Activated naive CD4-positive, alpha-beta T cell treated with anti-CD3 and anti-CD28 coated beads, Interleukin-2, amount 50 U/mL, for 72 hours (primary cell): ENCODE results near the gene CTDSPL2. TPM values are rescaled to one million over a fixed set of nuclear protein-coding genes. Genes with fewer than 3 reads are reported as not detected.
"Not testable (repeated sequence)": the region's sequence is repeated elsewhere in the genome, so short reads cannot be mapped to it uniquely, and the experiment has no call there.

Source experiments
- ATAC-seq, 2 donors: fragments of 150-1000 bp; cut with Tn5 transposase; 2 replicates each; pipeline ENCODE4 v1.10.0; 2021; ENCODE audit warnings: mild to moderate bottlenecking in 2 of 2, moderate library complexity in 2 of 2
- DNase-seq, 2 donors: peaks; one replicate each; pipeline ENCODE4 v3.0.0; 2021 to 2022; ENCODE audit warnings: low spot score in 2 of 2
- H3K27ac Mint-ChIP-seq, 2 donors: one replicate each; pipeline ENCODE4 v1.8.0; 2022; ENCODE audit warnings: mild to moderate bottlenecking in 2 of 2, mixed read lengths in 2 of 2
- H3K36me3 Mint-ChIP-seq, 2 donors: one replicate each; pipeline ENCODE4 v1.8.0; 2022; ENCODE audit warnings: mixed read lengths in 2 of 2
- H3K9me3 Mint-ChIP-seq, 2 donors: one replicate each; pipeline ENCODE4 v1.8.0; 2022; ENCODE audit warnings: mixed read lengths in 2 of 2
- total RNA-seq, 2 donors: library from RNA; stranded (reverse); gene quantifications; one replicate each; pipeline ENCODE4 v1.2.3, GENCODE V29; 2022

The CTDSPL2 gene
- 100 to 1,000 TPM in 1 of 2 donors, 10 to 100 TPM in 1; 84.9 to 107 TPM for total RNA-seq

DNA sequence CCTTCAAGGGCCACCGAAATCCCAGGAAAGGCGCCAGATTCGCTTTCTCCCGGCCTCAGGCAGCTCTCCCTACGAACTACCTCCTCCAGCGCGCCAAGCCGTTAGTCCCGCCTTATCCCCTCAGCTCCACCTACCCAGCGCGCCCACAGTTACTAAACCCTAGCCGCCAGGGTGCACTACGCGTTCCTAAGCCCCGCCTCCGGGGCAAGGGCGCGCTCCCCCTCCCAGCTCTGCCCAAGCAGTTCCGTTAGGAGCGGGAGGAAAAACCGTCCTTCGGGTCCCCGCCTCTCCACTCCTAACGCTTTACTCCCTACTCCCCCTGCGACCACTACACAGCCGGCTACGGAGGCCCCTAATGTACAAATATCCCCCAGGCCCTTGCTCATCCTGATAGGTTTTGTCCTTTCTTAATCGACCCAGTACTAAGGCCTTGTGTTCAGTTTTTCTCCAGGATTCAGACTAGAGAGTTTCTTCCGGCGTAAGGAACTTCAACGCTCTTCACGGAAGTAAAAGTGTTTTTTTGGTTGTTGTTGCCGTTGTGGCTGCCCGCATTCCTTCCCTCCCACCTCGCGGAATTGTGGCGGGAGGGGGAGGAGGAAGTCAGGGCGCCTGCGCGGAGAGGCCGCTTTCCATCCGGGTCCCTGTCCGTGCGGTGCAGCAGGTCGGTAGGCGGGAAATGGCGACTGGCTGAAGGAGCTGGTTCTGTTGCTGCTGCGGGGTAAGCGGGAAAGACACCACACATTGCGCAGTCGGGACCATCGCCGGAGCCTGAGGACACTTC lies at the start of gene CTDSPL2:
Gene CTDSPL2 (plus strand): TSS at position 655 of the 781 bp plus-strand sequence. CDS start 31,386 bp downstream, outside the sequence.
- Mint-ChIP-seq H3K36me3 (peaks cover 29 to 33% of the 10 kb centered on the region in 2 donors), H3K27ac (peak within 1 kb of the TSS; percentile 98 to 100), H3K9me3 (no peaks in the 10 kb centered on the region)
- DNase-seq: peak; percentile 93 to 96
- ATAC-seq: peak; percentile 97 to 98

DNA sequence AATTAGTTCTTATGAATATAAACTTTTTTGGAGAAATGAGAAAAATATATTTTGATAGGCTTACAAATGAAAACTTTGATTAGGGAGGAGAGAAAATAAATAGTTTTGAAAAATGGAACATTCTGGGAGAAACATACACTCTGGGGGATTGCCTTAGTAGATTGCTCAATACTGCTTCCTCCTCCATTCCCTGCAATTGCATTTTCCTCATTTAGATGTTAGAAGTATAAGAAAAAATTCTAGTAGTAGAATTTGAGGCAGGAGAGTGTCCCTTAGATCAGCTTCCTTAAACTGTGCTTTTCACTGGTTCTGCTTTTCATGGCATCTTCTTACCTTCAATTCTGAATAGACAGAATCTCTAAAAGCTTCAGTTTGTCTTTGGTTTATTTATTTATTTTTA lies 46.2 kb upstream of the CTDSPL2 start:
- no peak for ATAC-seq
- no peak for DNase-seq
- H3K36me3 Mint-ChIP-seq: peaks cover 3% of the 10 kb centered on the region in 2 donors
- H3K9me3 Mint-ChIP-seq: no peaks in the 10 kb centered on the region
- no peak overlapping the region for H3K27ac Mint-ChIP-seq

DNA sequence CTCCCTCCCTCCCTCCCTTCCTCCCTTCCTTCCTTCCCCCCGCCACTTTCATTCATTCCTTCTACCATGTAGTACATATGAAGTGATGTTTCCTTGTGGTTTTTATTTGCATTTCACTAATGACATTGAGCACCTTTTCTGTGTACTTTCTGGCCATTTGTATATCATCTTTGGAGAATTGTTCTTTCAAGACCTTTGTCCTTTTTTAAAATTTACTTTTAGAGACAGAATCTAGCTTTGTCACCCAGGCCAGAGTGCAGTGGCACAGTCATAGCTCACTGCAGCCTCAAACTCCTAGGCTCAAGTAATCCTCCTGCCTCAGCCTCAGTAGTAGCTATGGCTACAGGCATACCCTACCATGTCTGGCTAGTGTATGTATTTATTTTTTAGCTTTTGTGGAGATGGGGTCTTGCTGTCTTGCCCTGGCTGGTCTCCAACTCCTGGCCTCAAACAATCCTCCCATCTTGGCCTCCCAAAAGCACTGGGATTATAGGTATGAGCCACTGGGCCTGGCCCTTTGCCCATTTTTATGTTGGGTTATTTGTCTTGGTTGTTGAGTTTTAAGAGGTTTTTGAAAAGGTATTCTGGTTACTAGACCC lies 42.0 kb upstream of the CTDSPL2 start:
- H3K9me3 Mint-ChIP-seq: no peaks in the 10 kb centered on the region

DNA sequence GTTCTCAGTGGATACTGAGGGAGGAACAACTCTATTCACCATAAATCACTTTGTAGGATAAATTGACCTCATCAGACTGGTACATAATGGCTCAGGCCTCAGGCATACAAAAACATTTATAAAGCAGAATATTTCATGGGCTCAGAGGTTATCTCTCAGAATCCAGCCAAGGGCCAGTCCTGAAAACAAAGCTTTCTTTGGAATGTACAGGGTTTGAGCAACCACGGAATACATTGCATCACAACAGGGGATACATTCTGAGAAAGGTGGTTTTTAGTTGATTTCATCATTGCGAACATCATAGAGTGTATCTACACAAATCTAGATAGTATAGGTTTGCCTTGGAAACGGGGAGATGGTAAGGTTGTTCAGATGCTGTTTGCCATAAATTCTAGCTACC lies 33.4 kb upstream of the CTDSPL2 start:
- H3K27ac Mint-ChIP-seq: no peak overlapping the region
- peak in 1 of 2 donors; percentile 38 for ATAC-seq
- no peaks in the 10 kb centered on the region for H3K9me3 Mint-ChIP-seq
- DNase-seq: no peak
- no peaks in the 10 kb centered on the region for H3K36me3 Mint-ChIP-seq

More for the DNA sequence above, 42.0 kb upstream of the CTDSPL2 start:
- peak overlapping the region in 1 of 2 donors; percentile 54 for H3K27ac Mint-ChIP-seq
- DNase-seq (no peak), ATAC-seq (no peak)
- H3K36me3 Mint-ChIP-seq: peaks cover 7% of the 10 kb centered on the region in 2 donors

DNA sequence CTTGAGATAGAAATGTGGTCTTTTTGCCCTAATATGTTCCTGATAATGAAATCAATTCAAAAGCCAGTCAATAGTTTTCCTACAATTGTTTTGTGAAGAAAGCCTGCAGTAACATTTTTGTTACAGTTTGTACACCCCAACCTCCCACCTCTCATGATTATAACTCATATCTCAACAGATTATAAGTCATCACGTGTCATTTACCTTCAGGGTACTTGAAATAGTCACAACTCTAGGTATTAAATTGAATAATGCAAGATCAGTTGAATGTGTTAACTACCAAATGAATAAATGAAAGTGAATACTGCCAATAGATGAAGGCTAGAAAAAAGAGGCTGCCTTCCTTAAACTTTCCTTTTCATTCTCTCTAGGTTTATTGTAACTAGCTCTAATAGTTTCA lies 32.9 kb upstream of the CTDSPL2 start:
- no peaks in the 10 kb centered on the region for H3K9me3 Mint-ChIP-seq
- DNase-seq (no peak), ATAC-seq (peak in 1 of 2 donors; percentile 83)
- H3K27ac Mint-ChIP-seq: peak overlapping the region in 1 of 2 donors; percentile 74
- H3K36me3 Mint-ChIP-seq: no peaks in the 10 kb centered on the region

DNA sequence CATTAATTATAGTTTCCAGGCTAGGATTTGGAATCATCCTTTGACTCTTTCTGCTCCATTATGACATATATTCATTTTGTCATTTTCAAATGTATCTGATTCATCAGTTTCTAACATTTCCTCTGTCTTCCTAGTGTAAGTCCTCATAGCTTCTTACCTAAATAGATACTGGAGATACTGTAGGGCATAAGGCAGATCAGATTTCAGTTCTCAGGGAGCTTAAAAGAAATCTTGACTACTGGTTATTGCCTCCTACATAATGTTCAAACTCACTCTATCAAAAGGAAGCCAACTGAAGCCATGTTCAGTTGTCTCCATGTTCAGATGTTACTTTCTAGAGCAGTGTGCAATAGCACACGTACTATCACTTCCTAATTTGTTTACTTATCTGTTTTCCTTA lies 29.6 kb upstream of the CTDSPL2 start:
- Mint-ChIP-seq H3K36me3 (no peaks in the 10 kb centered on the region), H3K9me3 (no peaks in the 10 kb centered on the region), H3K27ac (no peak overlapping the region)
- DNase-seq: no peak
- ATAC-seq: no peak

DNA sequence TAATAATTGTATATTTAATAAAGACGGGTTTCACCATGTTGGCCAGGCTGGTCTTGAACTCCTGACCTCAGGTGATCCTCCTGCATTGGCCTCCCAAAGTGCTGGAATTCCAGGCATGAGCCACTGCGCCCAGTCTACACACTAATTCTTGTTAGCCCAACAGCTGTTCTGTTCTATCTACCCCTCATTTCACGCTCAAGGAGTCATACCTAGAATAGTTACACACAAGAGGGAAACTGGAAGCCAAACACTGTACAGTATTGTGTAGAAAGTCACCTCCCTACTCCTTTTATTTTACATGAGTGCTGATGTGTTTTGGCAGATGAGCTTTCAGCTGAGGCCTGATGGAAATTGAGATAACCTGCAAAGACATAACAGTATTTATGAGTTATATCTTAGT lies 13.4 kb upstream of the CTDSPL2 start:
- ATAC-seq (peak; percentile 57 to 100), DNase-seq (peak in 1 of 2 donors; percentile 18)
- peaks cover 0 to 13% of the 10 kb centered on the region in 2 donors for H3K36me3 Mint-ChIP-seq
- H3K27ac Mint-ChIP-seq: no peak overlapping the region
- peaks cover 0 to 4% of the 10 kb centered on the region in 2 donors for H3K9me3 Mint-ChIP-seq

DNA sequence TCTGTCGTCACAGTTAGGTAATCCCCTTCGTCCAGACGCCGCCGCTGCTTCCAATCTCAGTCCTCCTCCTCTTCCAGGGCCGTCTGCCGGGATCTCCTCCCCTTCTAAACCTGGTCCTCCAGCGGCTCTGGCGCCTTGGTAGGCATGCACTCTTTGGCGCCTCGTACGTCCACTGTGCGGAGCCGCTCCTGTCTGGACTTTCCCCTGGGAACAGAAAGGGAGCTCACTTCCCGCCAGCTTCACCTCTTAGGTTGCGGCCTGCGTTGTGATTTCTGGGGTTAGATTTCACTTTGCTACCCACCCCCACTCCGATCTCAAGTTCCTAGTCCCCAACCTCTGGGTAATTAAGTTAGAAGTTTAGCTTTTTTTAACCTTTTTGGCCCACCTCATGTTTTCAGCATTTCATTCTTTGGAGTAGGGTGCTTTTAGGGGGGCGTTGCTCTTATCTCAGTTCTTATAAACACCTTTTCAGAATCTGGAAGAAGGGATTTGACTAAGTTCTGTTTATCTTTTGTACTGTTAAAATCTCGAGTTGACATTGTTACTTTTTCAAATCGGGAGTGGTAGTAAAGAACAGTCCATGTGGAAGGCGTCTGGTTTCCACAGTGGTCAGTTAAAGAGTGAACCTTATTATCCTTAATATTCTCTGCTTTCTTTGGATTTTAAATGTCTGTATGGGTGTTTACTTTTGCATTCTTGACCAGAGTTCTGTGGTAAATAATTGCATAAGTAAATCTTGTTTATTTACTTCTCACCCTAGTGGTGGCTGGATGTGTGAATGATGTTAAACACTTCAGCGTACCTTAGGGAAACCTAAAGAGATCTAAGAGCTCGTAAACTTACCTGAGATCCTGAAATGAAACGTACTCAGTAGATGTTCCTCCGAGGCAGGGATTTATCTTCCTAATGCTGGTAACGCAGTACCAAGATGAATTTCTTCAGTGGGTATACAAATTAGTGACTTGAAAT lies 611 bp downstream of the CTDSPL2 start:
- Mint-ChIP-seq H3K36me3 (peaks cover 29 to 33% of the 10 kb centered on the region in 2 donors), H3K9me3 (no peaks in the 10 kb centered on the region), H3K27ac (peak overlapping the region; percentile 98 to 100)
- DNase-seq (no peak), ATAC-seq (no peak)

DNA sequence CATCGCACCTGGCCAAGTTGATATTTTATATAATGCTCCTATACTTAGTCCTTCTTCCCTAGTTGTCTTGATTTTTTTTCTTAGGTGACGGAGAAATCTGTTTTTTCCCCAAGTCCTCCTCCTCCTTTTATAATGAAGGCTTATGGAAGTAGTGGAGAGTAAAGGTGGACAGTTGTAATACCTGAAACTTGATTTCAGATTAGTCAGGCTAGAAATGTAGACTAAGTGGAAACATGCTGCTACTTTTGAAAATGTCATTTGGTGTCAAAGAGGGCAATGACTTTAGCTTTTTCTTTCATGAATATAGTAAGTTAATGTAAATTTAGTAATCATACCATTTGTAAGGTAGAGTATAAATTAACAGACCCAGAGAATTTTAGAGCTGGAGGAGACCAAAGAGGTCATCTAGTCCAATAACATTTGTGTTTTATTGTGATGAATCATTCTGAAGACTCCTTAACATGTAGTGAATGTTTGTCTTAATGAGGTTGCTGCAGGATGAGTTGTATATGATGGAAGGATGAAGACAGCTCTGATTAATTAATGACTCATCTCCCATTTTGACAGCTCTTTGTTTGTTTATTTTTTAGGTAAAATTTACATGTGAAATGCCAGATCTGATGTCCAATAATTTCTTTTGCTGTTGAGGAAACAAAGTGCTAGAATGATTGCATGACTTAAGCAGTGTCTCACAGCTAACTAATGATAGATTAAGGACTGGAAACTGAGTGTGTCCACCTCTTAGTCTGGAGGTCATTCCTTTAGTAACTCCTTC lies 8.7 kb downstream of the CTDSPL2 start:
- H3K27ac Mint-ChIP-seq: no peak overlapping the region
- peaks cover 0 to 3% of the 10 kb centered on the region in 2 donors for H3K9me3 Mint-ChIP-seq
- DNase-seq: no peak
- peaks cover 6 to 33% of the 10 kb centered on the region in 2 donors for H3K36me3 Mint-ChIP-seq
- ATAC-seq: peak; percentile 45 to 77

DNA sequence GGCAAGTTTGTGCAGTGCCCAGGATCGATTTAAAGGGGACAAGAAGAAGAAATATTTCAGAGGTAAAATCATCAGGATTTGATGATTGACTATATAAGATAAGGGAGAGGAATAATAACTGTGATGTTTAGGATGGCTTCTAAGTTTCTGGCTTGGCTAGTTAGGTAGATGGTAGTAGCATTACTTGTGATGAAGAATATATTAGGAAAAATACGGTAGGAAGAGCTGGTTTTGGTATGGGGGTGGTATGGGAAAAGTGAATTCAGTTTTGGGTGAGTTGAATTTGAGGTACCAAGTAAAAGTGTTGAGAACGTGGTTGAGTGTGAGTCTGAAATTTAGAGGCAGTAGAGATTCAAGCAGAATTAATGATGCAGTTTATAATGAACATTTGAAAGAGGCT lies 11.0 kb downstream of the CTDSPL2 start:
- DNase-seq (no peak), ATAC-seq (no peak)
- peaks cover 11 to 42% of the 10 kb centered on the region in 2 donors for H3K36me3 Mint-ChIP-seq
- peaks cover 0 to 10% of the 10 kb centered on the region in 2 donors for H3K9me3 Mint-ChIP-seq
- peak overlapping the region in 1 of 2 donors; percentile 67 for H3K27ac Mint-ChIP-seq

DNA sequence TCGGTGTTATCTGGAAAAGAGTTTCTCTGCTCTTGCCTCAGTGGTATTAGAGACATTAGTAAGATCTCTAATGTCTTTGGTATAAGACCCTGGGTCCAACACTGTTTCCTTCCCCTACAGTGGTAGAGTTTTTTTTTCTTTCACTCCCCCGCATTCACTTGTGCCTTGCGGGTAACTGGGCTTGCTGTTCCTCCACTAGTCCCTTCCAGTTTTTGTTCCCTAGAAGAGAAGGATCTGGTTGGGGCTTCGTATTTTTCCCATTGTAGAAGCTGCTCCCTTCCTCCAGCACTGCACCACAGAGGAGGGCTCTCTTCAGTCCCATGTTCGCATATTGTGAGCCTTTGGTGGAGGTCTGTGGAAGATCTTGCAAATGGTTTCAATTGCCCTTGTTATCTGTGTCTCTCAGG lies 13.7 kb downstream of the CTDSPL2 start:
- DNase-seq (no peak), ATAC-seq (no peak)
- Mint-ChIP-seq H3K9me3 (peaks cover 0 to 10% of the 10 kb centered on the region in 2 donors), H3K36me3 (peaks cover 11 to 42% of the 10 kb centered on the region in 2 donors), H3K27ac (no peak overlapping the region)

DNA sequence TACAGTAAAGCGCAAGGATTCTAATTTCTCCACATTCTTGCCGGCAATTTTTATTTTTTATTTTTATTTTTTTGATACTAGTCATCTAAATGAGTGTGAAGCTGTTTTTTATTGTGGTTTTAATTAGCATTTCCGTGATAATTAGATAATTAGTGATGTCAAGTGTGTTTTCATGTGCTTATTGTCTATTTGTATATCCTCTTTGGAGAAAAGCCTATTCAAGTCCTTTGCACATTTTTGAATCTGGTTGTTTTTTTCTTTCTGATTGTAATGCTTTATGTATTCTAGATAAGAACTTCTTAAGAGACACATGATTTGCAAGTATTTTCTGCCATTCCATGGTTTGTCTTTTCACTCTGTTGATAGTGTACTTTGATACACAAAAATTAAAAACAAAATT lies 16.1 kb downstream of the CTDSPL2 start:
- H3K9me3 Mint-ChIP-seq: peaks cover 0 to 14% of the 10 kb centered on the region in 2 donors
- peaks cover 13 to 47% of the 10 kb centered on the region in 2 donors for H3K36me3 Mint-ChIP-seq
- ATAC-seq (no peak), DNase-seq (no peak)
- no peak overlapping the region for H3K27ac Mint-ChIP-seq

DNA sequence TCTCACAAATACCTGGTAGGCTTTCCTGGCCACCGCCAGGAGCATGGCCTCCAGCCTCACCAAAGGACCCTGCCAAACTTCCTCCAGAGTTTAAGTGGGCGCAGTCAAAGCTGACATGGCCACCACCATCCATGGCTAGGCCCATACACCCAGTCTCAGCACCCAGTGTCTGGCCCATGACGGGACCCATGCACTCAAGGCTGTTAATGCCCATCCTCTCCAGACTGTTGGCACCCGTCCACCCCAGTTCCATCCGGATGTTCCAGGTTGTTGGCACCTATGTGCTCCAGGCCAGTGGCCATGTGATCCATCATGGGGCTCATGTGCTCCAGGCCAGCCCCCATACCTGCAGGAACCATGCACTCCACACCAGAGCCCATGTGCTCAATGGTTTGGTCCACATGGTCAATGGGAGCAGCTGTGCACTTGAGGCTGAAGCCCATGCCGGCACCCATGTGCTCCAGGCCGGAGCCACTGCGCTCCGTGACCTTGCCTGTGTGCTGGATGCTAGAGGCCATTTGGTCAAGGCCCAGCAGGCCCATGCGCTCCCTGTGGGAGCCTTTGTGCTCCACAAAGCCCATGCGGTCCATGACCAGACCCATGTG lies 20.4 kb downstream of the CTDSPL2 start:
- Mint-ChIP-seq H3K9me3 (peaks cover 0 to 5% of the 10 kb centered on the region in 2 donors), H3K36me3 (peaks cover 5 to 29% of the 10 kb centered on the region in 2 donors), H3K27ac (no peak overlapping the region)
- ATAC-seq (no peak), DNase-seq (no peak)

DNA sequence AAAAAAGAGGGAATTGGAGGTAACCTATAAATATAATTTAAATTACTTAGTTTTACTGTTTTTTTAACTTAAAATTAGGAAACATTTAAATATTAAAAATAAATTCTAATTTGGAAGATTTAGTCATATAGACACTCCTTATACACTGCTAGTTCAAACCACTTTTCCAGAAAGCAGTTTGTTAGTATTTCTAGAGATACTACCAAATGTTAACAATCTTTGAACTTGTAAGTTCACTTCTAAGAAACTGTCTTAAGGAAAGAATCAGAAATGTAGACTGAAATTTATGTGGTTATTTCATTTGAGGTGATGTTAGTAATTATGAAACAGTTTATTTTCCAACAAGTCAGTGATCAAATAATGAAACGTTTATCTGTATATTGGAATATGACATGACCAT lies 22.7 kb downstream of the CTDSPL2 start:
- Mint-ChIP-seq H3K27ac (no peak overlapping the region), H3K36me3 (peaks cover 5 to 38% of the 10 kb centered on the region in 2 donors), H3K9me3 (peaks cover 0 to 5% of the 10 kb centered on the region in 2 donors)
- peak in 1 of 2 donors; percentile 85 for ATAC-seq
- DNase-seq: no peak

DNA sequence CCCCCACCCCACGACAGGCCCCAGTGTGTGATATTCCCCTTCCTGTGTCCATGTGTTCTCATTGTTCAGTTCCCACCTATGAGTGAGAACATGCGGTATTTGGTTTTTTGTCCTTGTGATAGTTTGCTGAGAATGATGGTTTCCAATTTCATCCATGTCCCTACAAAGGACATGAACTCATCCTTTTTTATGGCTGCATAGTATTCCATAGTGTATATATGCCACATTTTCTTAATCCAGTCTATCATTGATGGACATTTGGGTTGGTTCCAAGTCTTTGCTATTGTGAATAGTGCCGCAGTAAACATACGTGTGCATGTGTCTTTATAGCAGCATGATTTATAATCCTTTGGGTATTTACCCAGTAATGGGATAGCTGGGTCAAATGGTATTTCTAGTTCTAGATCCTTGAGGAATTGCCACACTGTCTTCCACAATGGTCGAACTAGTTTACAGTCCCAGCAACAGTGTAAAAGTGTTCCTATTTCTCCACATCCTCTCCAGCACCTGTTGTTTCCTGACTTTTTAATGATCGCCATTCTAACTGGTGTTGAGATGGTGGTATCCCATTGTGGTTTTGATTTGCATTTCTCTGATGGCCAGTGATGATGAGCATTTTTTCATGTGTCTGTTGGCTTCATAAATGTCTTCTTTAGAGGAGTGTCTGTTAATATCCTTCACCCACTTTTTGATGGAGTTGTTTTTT lies 26.3 kb downstream of the CTDSPL2 start:
- H3K36me3 Mint-ChIP-seq: peaks cover under 1 to 19% of the 10 kb centered on the region in 2 donors
- DNase-seq, H3K9me3 Mint-ChIP-seq: not testable (repeated sequence)

More for the DNA sequence above, 26.3 kb downstream of the CTDSPL2 start:
- ATAC-seq, H3K27ac Mint-ChIP-seq: not testable (repeated sequence)
